ENCODE data around the gene MAGEA6. TPM values are rescaled to one million over a fixed set of nuclear protein-coding genes. Genes with fewer than 3 reads are reported as not detected.

The MAGEA6 gene, protein sequence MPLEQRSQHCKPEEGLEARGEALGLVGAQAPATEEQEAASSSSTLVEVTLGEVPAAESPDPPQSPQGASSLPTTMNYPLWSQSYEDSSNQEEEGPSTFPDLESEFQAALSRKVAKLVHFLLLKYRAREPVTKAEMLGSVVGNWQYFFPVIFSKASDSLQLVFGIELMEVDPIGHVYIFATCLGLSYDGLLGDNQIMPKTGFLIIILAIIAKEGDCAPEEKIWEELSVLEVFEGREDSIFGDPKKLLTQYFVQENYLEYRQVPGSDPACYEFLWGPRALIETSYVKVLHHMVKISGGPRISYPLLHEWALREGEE
- total RNA-seq: not detected in 2 replicates

GRCh38 chrX:152769549-152770289 lies at the start of gene MAGEA6:
TSS of gene MAGEA6 (minus strand) at chrX:152769689. CDS start at chrX:152767650, 2,039 bp downstream.

GRCh38 chrX:152758918-152759317 lies 10.6 kb downstream of the MAGEA6 start, which contains the start of gene CSAG3:
TSS of gene CSAG3 (plus strand) at chrX:152759218.

GRCh38 chrX:152753686-152754650 lies 15.5 kb downstream of the MAGEA6 start, which contains the start of gene MAGEA2:
TSS of gene MAGEA2 (minus strand) at chrX:152753842. CDS start at chrX:152751363, 2,479 bp downstream.

DNA sequence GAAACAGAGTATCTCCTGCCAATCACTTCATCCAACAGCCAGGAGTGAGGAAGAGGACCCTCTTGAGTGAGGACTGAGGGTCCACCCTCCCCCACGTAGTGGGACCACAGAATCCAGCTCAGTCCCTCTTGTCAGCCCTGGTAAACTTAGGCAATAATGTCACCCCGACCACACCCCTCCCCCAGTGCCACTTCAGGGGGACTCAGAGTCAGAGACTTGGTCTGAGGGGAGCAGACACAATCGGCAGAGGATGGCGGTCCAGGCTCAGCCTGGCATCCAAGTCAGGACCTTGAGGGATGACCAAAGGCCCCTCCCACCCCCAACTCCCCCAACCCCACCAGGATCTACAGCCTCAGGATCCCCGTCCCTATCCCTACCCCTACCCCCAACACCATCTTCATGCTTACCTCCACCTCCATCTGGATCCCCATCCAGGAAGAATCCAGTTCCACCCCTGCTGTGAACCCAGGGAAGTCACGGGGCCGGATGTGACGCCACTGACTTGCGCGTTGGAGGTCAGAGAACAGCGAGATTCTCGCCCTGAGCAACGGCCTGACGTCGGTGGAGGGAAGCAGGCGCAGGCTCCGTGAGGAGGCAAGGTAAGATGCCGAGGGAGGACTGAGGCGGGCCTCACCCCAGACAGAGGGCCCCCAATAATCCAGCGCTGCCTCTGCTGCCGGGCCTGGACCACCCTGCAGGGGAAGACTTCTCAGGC lies 36.1 kb downstream of the MAGEA6 start, which contains the start of the genes CSAG1 and MAGEA12:
Gene CSAG1 (minus strand): TSS at position 461 of the 715 bp plus-strand sequence. CDS start 1,261 bp downstream, outside the sequence.
Gene MAGEA12 (plus strand): TSS at position 497 of the 715 bp plus-strand sequence. CDS start 2,405 bp downstream, outside the sequence.

Other genes with a start within 250 kb of the MAGEA6 start
- under 0.01 TPM in 1 of 2 replicates, not detected in the other for gene GABRQ, start 131.8 kb downstream of the MAGEA6 start, total RNA-seq
- not detected in 2 replicates for gene MAGEA3, start 70.9 kb downstream of the MAGEA6 start, total RNA-seq
- not detected in 2 replicates for gene CSAG2, start 60.4 kb downstream of the MAGEA6 start, total RNA-seq
- gene MAGEA2B, start 55.1 kb downstream of the MAGEA6 start, total RNA-seq: not detected in 2 replicates
- gene CSAG1, start 36.0 kb downstream of the MAGEA6 start, total RNA-seq: not detected in 2 replicates
- not detected in 2 replicates for gene MAGEA12, start 35.9 kb downstream of the MAGEA6 start, total RNA-seq
- gene MAGEA2, start 15.8 kb downstream of the MAGEA6 start, total RNA-seq: not detected in 2 replicates
- not detected in 2 replicates for gene CSAG3, start 10.5 kb downstream of the MAGEA6 start, total RNA-seq
- gene CETN2, start 61.1 kb upstream of the MAGEA6 start, total RNA-seq: 28.0 and 31.3 TPM in 2 replicates
- gene NSDHL, start 61.4 kb upstream of the MAGEA6 start, total RNA-seq: 11.6 and 13.7 TPM in 2 replicates
- 4.8 and 10.7 TPM in 2 replicates for gene ZNF185, start 128.4 kb upstream of the MAGEA6 start, total RNA-seq
- not detected in 2 replicates for gene PNMA5, start 224.4 kb upstream of the MAGEA6 start, total RNA-seq

Measured in smooth muscle cell of the pulmonary artery (primary cell).